ENCODE results near the gene PTPRN2. TPM values are rescaled to one million over a fixed set of nuclear protein-coding genes. Genes with fewer than 3 reads are reported as not detected.
A peak's percentile ranks its signal among the peaks of the same experiment; 100 is the strongest.
"Not testable (repeated sequence)": the region's sequence is repeated elsewhere in the genome, so short reads cannot be mapped to it uniquely, and the experiment has no call there.

PTPRN2 gene
- total RNA-seq (2021) = not detected in 2 replicates
- Bru-seq, nascent RNA = percentile 1 among the genes with signal in this experiment
- percentile 5 among the genes with signal in this experiment for BruChase-seq, experiment 1, labeled RNA remaining after a 2-hour chase
- percentile 2 among the genes with signal in this experiment for BruChase-seq, experiment 2, labeled RNA remaining after a 6-hour chase
- long read RNA-seq, partial matches to known transcripts = 0 of 1 reads
- long read RNA-seq, other reads (novel, unspliced or antisense) = 1 of 1 reads

DNA sequence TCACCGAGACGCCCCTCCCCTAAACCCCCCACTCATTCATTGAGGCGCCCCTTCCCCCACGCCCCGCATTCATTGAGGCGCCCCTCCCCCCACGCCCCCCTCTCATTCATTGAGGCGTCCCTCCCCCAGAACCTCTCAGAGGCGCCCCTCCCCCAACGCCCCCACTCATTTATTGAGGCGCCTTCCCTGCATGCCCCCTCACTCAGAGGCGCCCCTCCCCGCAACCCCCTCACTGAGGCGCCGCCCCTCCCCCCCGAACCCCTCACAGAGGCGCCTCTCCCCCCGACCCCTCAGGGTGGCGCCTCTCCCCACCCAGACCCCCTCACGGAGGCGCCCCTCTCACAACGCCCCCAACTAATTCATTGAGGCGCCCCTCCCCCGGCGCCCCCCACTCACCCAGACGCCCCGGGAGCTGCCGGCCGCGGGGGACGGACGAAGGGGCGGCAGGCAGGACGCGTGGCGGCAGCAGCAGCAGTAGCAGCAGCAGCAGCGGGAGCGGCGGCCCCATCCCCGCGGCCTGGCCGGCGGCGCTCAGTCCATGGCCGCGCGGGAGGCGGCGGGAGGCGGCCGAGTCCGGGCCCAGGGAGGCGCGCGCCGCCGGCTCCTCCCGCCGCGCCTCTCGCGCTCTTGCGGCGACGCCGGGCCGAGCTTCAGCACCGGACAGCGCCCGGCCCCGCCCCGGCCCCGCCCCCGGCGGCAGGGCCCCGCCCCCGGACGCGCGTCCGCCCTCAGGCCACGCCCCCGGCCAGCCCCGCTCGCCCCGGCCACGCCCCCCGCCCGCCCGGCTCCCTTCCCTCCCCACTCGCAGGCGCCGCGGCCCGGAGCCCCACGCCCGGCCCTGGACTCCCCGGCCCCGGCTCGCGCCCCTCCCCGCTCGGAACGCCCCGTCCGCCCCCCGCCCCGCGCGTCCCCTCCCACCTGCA lies at the start of gene PTPRN2:
TSS of gene PTPRN2 (minus strand) at position 662 of the 923 bp plus-strand sequence.
- no TSS peak for BruUV-seq (replicated peaks)
- TF ChIP-seq CTCF (conservative IDR thresholded peaks at IDR 0.05) (no peak), EZH2 (IDR thresholded peaks at IDR 0.05; ENCODE audit: low read depth) (no peak)

GRCh38 chr7:158633055-158633956 lies 45.7 kb upstream of the PTPRN2 start:
- no peak for TF ChIP-seq CTCF (conservative IDR thresholded peaks at IDR 0.05)
- TF ChIP-seq EZH2 (IDR thresholded peaks at IDR 0.05; ENCODE audit: low read depth) = no peak
- DNase-seq = no peak
- no peak overlapping the region for H3K4me3 ChIP-seq
- H3K4me2 ChIP-seq = no peak overlapping the region
- H4K20me1 ChIP-seq (ENCODE audit: insufficient read depth) = no peaks in the 10 kb centered on the region
- intact Hi-C loops (cut with micrococcal nuclease; ENCODE audit: unreplicated experiment) = no loop called here
- no peaks in the 10 kb centered on the region for H3K9me3 ChIP-seq (ENCODE audit: insufficient read depth, low read depth)
- H3K36me3 ChIP-seq (ENCODE audit: low read depth) = peaks cover 6% of the 10 kb centered on the region
- H2AFZ ChIP-seq = no peak overlapping the region
- H3F3A ChIP-seq (ENCODE audit: insufficient read depth, low read depth) = no peaks in the 10 kb centered on the region
- H3K27ac ChIP-seq = no peak overlapping the region
- ChIA-PET CTCF (no interaction called here), POLR2A (ENCODE audit: unreplicated experiment) (no interaction called here)
- no peaks in the 10 kb centered on the region for H3K4me1 ChIP-seq (replicated peaks; ENCODE audit: insufficient read depth)
- BruUV-seq (replicated peaks) = no TSS peak
- H3K27me3 ChIP-seq (ENCODE audit: insufficient read depth, low read depth) = no peaks in the 10 kb centered on the region
- H3K9me2 ChIP-seq (ENCODE audit: insufficient read depth) = no peaks in the 10 kb centered on the region
- H3K79me2 ChIP-seq (ENCODE audit: low read depth) = no peaks in the 10 kb centered on the region

More for the DNA sequence above, at the start of gene PTPRN2:
- no peak within 1 kb of the TSS for H2AFZ ChIP-seq
- no peak within 1 kb of the TSS for H3K27ac ChIP-seq
- no peak within 1 kb of the TSS for H3K4me3 ChIP-seq
- intact Hi-C loops (cut with micrococcal nuclease; ENCODE audit: unreplicated experiment) = no loop called here
- H4K20me1 ChIP-seq (ENCODE audit: insufficient read depth) = no peaks in the 10 kb centered on the region
- H3K9me2 ChIP-seq (ENCODE audit: insufficient read depth) = no peaks in the 10 kb centered on the region
- H3F3A ChIP-seq (ENCODE audit: insufficient read depth, low read depth) = no peaks in the 10 kb centered on the region
- POLR2A ChIA-PET (ENCODE audit: unreplicated experiment) = no interaction called here
- no peaks in the 10 kb centered on the region for H3K36me3 ChIP-seq (ENCODE audit: low read depth)
- CTCF ChIA-PET = no interaction called here
- H3K27me3 ChIP-seq (ENCODE audit: insufficient read depth, low read depth) = peaks cover 61% of the 10 kb centered on the region
- peaks cover 9% of the 10 kb centered on the region for H3K4me1 ChIP-seq (replicated peaks; ENCODE audit: insufficient read depth)
- H3K79me2 ChIP-seq (ENCODE audit: low read depth) = no peaks in the 10 kb centered on the region
- H3K9me3 ChIP-seq (ENCODE audit: insufficient read depth, low read depth) = no peaks in the 10 kb centered on the region
- H3K4me2 ChIP-seq = no peak within 1 kb of the TSS
- no peak for DNase-seq

DNA sequence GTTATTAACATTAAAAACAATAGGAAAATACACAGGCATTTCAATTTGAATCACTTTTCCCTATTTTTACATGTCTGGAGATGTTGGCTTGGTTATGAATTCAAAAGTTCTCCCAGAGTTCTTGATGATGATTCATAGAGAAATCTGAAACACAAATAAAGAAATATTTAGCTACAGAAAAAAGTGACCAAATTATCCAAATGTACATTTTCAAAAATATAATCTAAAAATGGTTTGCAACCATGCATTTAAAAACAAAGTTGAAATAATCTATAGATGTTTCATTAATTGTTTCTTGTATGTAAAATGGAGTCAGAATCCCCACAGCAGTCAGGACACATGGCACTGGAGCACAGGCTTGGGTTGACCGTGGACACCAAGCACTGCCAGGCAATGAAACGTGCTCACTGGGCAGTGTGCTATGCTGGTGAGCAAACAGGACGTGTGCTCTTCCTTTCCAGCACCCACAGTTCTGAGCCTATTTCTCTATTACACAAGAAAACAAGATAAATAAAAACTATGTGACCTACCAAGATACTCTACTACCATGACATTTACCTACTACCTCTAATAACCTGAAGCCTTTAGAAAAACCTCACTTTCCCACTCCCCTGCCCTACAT lies 44.1 kb upstream of the PTPRN2 start:
- CTCF ChIA-PET = no interaction called here
- H2AFZ ChIP-seq = no peak overlapping the region
- intact Hi-C loops (cut with micrococcal nuclease; ENCODE audit: unreplicated experiment) = no loop called here
- no peak overlapping the region for H3K4me3 ChIP-seq
- no peak for TF ChIP-seq EZH2 (IDR thresholded peaks at IDR 0.05; ENCODE audit: low read depth)
- no peak for TF ChIP-seq CTCF (conservative IDR thresholded peaks at IDR 0.05)
- no peak overlapping the region for H3K4me2 ChIP-seq
- H3F3A ChIP-seq (ENCODE audit: insufficient read depth, low read depth) = no peaks in the 10 kb centered on the region
- H3K9me3 ChIP-seq (ENCODE audit: insufficient read depth, low read depth) = no peaks in the 10 kb centered on the region
- H3K27ac ChIP-seq = no peak overlapping the region
- POLR2A ChIA-PET (ENCODE audit: unreplicated experiment) = no interaction called here
- H4K20me1 ChIP-seq (ENCODE audit: insufficient read depth) = no peaks in the 10 kb centered on the region
- H3K4me1 ChIP-seq (replicated peaks; ENCODE audit: insufficient read depth) = no peaks in the 10 kb centered on the region
- H3K27me3 ChIP-seq (ENCODE audit: insufficient read depth, low read depth) = no peaks in the 10 kb centered on the region
- H3K9me2 ChIP-seq (ENCODE audit: insufficient read depth) = no peaks in the 10 kb centered on the region
- H3K36me3 ChIP-seq (ENCODE audit: low read depth) = 0 out of 2 replicates have a peak, but pooled peaks cover 3% of the 10 kb centered on the region
- no TSS peak for BruUV-seq (replicated peaks)
- DNase-seq = no peak
- no peaks in the 10 kb centered on the region for H3K79me2 ChIP-seq (ENCODE audit: low read depth)

DNA sequence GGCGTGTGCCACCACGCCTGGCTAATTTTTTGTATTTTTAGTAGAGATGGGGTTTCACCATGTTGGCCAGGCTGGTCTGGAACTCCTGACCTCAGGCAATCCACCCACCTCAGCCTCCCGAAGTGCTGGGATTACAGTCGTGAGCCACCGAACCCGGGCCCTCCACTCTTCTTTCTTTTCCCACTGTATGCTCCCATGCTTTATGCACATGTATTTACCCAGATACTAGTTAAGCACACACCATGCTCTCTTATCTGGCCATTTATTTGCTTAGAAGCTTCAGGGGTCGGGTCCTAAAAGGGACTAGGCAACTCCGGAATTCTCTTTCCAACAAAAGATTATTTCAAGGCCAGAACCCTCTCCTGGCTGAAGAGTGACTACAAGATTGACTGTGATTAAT lies 38.7 kb upstream of the PTPRN2 start:
- CTCF ChIA-PET; H3F3A ChIP-seq (ENCODE audit: insufficient read depth, low read depth); H2AFZ ChIP-seq; H3K36me3 ChIP-seq (ENCODE audit: low read depth); H3K4me1 ChIP-seq (replicated peaks; ENCODE audit: insufficient read depth); intact Hi-C loops (cut with micrococcal nuclease; ENCODE audit: unreplicated experiment); H3K9me2 ChIP-seq (ENCODE audit: insufficient read depth); H4K20me1 ChIP-seq (ENCODE audit: insufficient read depth); H3K9me3 ChIP-seq (ENCODE audit: insufficient read depth, low read depth); H3K4me2 ChIP-seq; H3K79me2 ChIP-seq (ENCODE audit: low read depth); DNase-seq; H3K4me3 ChIP-seq; POLR2A ChIA-PET (ENCODE audit: unreplicated experiment); H3K27me3 ChIP-seq (ENCODE audit: insufficient read depth, low read depth); BruUV-seq (replicated peaks); H3K27ac ChIP-seq: not testable (repeated sequence)

Measured in PC-9 (cell line).